KOPT-K1 (cell line): ENCODE results near the gene NTF3.
"Not testable (repeated sequence)": the region's sequence is repeated elsewhere in the genome, so short reads cannot be mapped to it uniquely, and the experiment has no call there.

Source experiments
- H3K27ac ChIP-seq: fragments of 200-600 bp; sonication (generic); 2 replicates; pipeline ENCODE4 v1.5.1; 2016; ENCODE audit warnings: antibody characterized with exemption, mild to moderate bottlenecking, low read depth, low read length; ENCODE audit not compliant: poor library complexity, severe bottlenecking
- H3K36me3 ChIP-seq: fragments of 200-600 bp; sonication (generic); 2 replicates; pipeline ENCODE4 v1.5.1; 2017; ENCODE audit warnings: antibody characterized with exemption, mild to moderate bottlenecking, low read length, moderate library complexity; ENCODE audit not compliant: insufficient read depth
- H3K9me3 ChIP-seq: fragments of 200-600 bp; sonication (generic); 2 replicates; pipeline ENCODE4 v1.5.1; 2017; ENCODE audit warnings: antibody characterized with exemption, low read length, mild to moderate bottlenecking; ENCODE audit not compliant: insufficient read depth, poor library complexity, severe bottlenecking

NTF3 gene

GRCh38 chr12:5534426-5535199 lies 102.7 kb downstream of the NTF3 start:
- no peaks in the 10 kb centered on the region for H3K36me3 ChIP-seq
- no peak overlapping the region for H3K27ac ChIP-seq
- H3K9me3 ChIP-seq: no peaks in the 10 kb centered on the region

- Histone ChIP-seq H3K9me3 (no peaks in the 10 kb centered on the region), H3K36me3 (no peaks in the 10 kb centered on the region), H3K27ac (no peak overlapping the region)
Observed at GRCh38 chr12:5535541-5535940, 103.6 kb downstream of the NTF3 start.

DNA sequence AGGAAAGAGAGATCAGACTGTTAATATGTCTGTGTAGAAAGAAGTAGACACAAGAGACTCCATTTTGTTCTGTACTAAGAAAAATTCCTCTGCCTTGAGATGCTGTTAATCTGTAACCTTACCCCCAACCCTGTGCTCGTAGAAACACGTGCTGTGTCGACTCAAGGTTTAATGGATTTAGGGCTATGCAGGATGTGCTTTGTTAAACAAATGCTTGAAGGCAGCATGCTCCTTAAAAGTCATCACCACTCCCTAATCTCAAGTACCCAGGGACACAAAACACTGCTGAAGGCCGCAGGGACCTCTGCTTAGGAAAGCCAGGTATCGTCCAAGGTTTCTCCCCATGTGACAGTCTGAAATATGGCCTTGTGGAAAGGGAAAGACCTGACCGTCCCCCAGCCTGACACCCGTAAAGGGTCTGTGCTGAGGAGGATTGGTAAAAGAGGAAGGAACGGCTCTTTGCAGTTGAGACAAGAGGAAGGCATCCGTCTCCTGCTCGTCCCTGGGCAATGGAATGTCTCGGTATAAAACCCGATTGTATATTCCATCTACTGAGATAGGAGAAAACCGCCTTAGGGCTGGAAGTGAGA lies 105.2 kb downstream of the NTF3 start:
- not testable (repeated sequence) for H3K36me3 ChIP-seq, H3K27ac ChIP-seq, H3K9me3 ChIP-seq

GRCh38 chr12:5537771-5538170 lies 105.9 kb downstream of the NTF3 start:
- no peaks in the 10 kb centered on the region for H3K9me3 ChIP-seq
- no peaks in the 10 kb centered on the region for H3K36me3 ChIP-seq
- H3K27ac ChIP-seq: no peak overlapping the region
